GM19025 (cell line): ENCODE data around the gene THOC7.

ENCODE experiments used
- ATAC-seq: cut with Tn5 transposase; IDR thresholded peaks from one replicate; pipeline ENCODE4 v1.9.1; 2021; ENCODE audit warnings: mild to moderate bottlenecking, low read depth, moderate library complexity; ENCODE audit not compliant: unreplicated experiment

Gene THOC7

GRCh38 chr3:63847718-63848450, 15.7 kb downstream of the THOC7 start:
- no peak for ATAC-seq

GRCh38 chr3:63845215-63845614, 18.4 kb downstream of the THOC7 start:
- no peak for ATAC-seq

GRCh38 chr3:63842127-63842526, 21.5 kb downstream of the THOC7 start:
- ATAC-seq = no peak

- no peak for ATAC-seq
Measured at GRCh38 chr3:63841704-63842103, 21.9 kb downstream of the THOC7 start.

GRCh38 chr3:63832395-63832794, 31.2 kb downstream of the THOC7 start:
- no peak for ATAC-seq

- ATAC-seq = no peak
Measured at GRCh38 chr3:63830526-63830925, 33.1 kb downstream of the THOC7 start.

GRCh38 chr3:63824309-63824708, 39.3 kb downstream of the THOC7 start:
- ATAC-seq = no peak

GRCh38 chr3:63819151-63819398, 44.5 kb downstream of the THOC7 start, which contains the start of gene C3orf49:
C3orf49 (plus strand) TSS chr3:63819299; CDS start chr3:63819472, 173 bp downstream.
- no peak for ATAC-seq

GRCh38 chr3:63818282-63819150, 45.1 kb downstream of the THOC7 start:
- ATAC-seq = no peak

GRCh38 chr3:63817225-63817624, 46.4 kb downstream of the THOC7 start:
- no peak for ATAC-seq

GRCh38 chr3:63814237-63814636, 49.4 kb downstream of the THOC7 start:
- no peak for ATAC-seq

- ATAC-seq = no peak
Measured at GRCh38 chr3:63809607-63810006, 54.0 kb downstream of the THOC7 start.

- no peak for ATAC-seq
Measured at GRCh38 chr3:63808633-63809032, 55.0 kb downstream of the THOC7 start.

- ATAC-seq = no peak
Measured at GRCh38 chr3:63807961-63808565, 55.5 kb downstream of the THOC7 start.

- no peak for ATAC-seq
Measured at GRCh38 chr3:63803911-63804310, 59.7 kb downstream of the THOC7 start.

GRCh38 chr3:63800097-63800496, 63.5 kb downstream of the THOC7 start:
- ATAC-seq = no peak

GRCh38 chr3:63798949-63799348, 64.7 kb downstream of the THOC7 start:
- no peak for ATAC-seq

GRCh38 chr3:63798544-63798943, 65.1 kb downstream of the THOC7 start:
- no peak for ATAC-seq

GRCh38 chr3:63795438-63795837, 68.2 kb downstream of the THOC7 start:
- no peak for ATAC-seq

GRCh38 chr3:63791974-63792373, 71.6 kb downstream of the THOC7 start:
- no peak for ATAC-seq
